Neutrophil (primary cell): ENCODE results near the gene ZAR1L.
A peak's percentile ranks its signal among the peaks of the same experiment; 100 is the strongest.

Experiments used
- H3K27ac ChIP-seq: fragments of 200-600 bp; sonication (generic); 2 replicates; pipeline ENCODE4 v1.5.1; 2016; ENCODE audit warnings: mild to moderate bottlenecking, moderate library complexity
- H3K27me3 ChIP-seq: fragments of 200-600 bp; sonication (generic); 2 replicates; pipeline ENCODE4 v1.6.0; 2016; ENCODE audit warnings: mild to moderate bottlenecking
- H3K36me3 ChIP-seq: fragments of 200-600 bp; sonication (generic); 2 replicates; pipeline ENCODE4 v1.5.1; 2017
- H3K4me1 ChIP-seq, 2 experiments: fragments of 200-600 bp in 1 of 2; sonication (generic) in 1 of 2; 1 replicate in 1 of 2; 2 replicates in 1 of 2; pipeline versions ENCODE4 v1.5.1 to v1.6.1; 2013 to 2016; ENCODE audit warnings: low read depth in 1 of 2, low read length in 1 of 2, mild to moderate bottlenecking in 1 of 2, moderate library complexity in 1 of 2; ENCODE audit not compliant: control insufficient read depth in 1 of 2, insufficient read depth in 1 of 2
- H3K4me3 ChIP-seq, 2 experiments: fragments of 200-600 bp in 1 of 2; sonication (generic) in 1 of 2; 1 replicate in 1 of 2; 2 replicates in 1 of 2; pipeline ENCODE4 v1.5.1; 2013 to 2016; ENCODE audit warnings: low read depth in 1 of 2, low read length in 1 of 2, mild to moderate bottlenecking in 1 of 2, moderate library complexity in 1 of 2
- H3K9me3 ChIP-seq: fragments of 200-600 bp; sonication (generic); 2 replicates; pipeline ENCODE4 v1.5.1; 2016
- CTCF ChIP-seq: fragments of 200-600 bp; sonication (generic); IDR thresholded peaks from 2 replicates; pipeline ENCODE4 v1.5.1; 2016; ENCODE audit warnings: antibody characterized with exemption

The ZAR1L gene

GRCh38 chr13:32272021-32272683 is 43.0 kb downstream of the ZAR1L start:
- Histone ChIP-seq H3K9me3 (no peaks in the 10 kb centered on the region), H3K27ac (no peak overlapping the region), H3K4me3 (no peak overlapping the region), H3K36me3 (peaks cover 92% of the 10 kb centered on the region), H3K4me1 (no peaks in the 10 kb centered on the region), H3K27me3 (no peaks in the 10 kb centered on the region)
- no peak for TF ChIP-seq CTCF

- peak; percentile 56 for TF ChIP-seq CTCF
- H3K27ac ChIP-seq: no peak overlapping the region
- H3K9me3 ChIP-seq: no peaks in the 10 kb centered on the region
- no peak overlapping the region for H3K4me3 ChIP-seq
- peaks cover 94% of the 10 kb centered on the region for H3K36me3 ChIP-seq
- H3K4me1 ChIP-seq: no peaks in the 10 kb centered on the region
- no peaks in the 10 kb centered on the region for H3K27me3 ChIP-seq
Measured at GRCh38 chr13:32267836-32268439, 47.2 kb downstream of the ZAR1L start.

GRCh38 chr13:32266130-32266529 is 49.0 kb downstream of the ZAR1L start:
- Histone ChIP-seq H3K36me3 (peaks cover 94% of the 10 kb centered on the region), H3K27ac (no peak overlapping the region), H3K4me1 (no peaks in the 10 kb centered on the region), H3K9me3 (no peaks in the 10 kb centered on the region), H3K27me3 (no peaks in the 10 kb centered on the region), H3K4me3 (no peak overlapping the region)
- TF ChIP-seq CTCF: no peak

GRCh38 chr13:32265726-32266125 is 49.4 kb downstream of the ZAR1L start:
- Histone ChIP-seq H3K27ac (no peak overlapping the region), H3K27me3 (no peaks in the 10 kb centered on the region), H3K36me3 (peaks cover 94% of the 10 kb centered on the region), H3K9me3 (no peaks in the 10 kb centered on the region), H3K4me1 (no peaks in the 10 kb centered on the region), H3K4me3 (no peak overlapping the region)
- TF ChIP-seq CTCF: no peak

GRCh38 chr13:32264407-32264806 is 50.8 kb downstream of the ZAR1L start:
- H3K36me3 ChIP-seq: peaks cover 99% of the 10 kb centered on the region
- no peak for TF ChIP-seq CTCF
- no peaks in the 10 kb centered on the region for H3K9me3 ChIP-seq
- H3K27me3 ChIP-seq: no peaks in the 10 kb centered on the region
- H3K4me3 ChIP-seq: no peak overlapping the region
- H3K4me1 ChIP-seq: no peaks in the 10 kb centered on the region
- no peak overlapping the region for H3K27ac ChIP-seq
